ENCODE results near the gene BLOC1S3.

The BLOC1S3 gene

DNA sequence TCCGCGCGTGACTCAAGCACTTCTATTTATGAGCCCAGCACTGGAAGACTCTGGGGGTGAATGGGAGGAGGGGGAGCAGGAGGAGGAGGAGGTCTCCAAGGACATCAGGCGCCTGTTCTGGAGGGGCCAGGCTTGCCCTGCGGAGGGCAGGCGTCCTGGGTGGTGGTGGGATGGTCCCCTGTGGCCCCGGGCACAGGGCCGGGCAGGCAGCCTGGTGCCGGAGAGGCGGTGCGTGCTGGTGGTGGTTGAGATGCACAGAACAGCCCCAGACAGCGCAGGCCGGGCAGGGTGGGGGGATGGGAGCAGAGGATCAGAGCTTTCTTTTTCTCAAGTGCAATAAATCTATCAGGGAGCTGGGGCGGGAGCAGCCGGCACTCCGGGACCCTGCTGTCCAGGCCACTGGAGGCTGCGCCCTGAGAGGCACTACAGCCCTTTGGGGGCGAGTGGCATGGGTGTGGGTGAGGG, 31.8 kb upstream of the BLOC1S3 start:
- DNase-seq: no peak

DNA sequence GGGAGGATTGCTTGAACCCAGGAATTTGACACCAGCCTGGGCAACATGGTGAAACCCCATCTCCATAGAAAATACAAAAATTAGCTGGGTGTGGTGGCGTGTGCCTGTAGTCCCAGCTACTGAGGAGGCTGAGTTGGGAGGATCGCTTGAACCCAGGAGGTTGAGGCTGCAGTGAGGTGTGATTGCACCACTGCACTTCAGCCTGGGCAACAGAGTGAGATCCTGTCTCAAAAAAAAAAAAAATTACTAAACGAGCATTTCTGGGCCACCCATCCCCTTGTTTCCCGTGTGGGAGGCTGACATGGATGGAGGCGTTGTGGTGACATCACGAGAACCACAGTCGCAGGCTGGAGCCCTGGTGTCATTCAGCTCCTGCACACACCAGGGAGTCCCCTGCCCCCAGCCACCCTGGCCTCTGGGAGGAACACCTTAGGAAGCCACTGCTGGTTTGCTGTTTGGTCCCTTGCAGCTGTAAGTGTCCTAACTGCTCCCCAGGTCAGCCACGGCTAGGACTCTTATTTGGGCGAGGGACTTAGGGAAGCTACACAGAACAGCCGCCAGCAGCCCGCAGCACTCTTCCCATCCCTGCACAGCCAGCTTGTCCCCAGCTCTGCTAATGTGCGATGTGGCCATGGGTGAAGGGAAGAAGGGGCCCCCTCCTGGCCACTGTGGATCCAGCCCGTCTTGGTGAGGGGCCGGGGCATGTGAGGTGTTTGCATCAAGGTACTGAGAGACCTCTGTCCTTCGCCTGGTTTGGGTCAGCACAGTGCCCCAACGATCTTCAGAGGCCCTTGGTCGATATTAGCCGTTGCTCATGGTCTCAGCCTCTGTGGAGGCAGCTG, 30.5 kb upstream of the BLOC1S3 start:
- no peak for DNase-seq

DNA sequence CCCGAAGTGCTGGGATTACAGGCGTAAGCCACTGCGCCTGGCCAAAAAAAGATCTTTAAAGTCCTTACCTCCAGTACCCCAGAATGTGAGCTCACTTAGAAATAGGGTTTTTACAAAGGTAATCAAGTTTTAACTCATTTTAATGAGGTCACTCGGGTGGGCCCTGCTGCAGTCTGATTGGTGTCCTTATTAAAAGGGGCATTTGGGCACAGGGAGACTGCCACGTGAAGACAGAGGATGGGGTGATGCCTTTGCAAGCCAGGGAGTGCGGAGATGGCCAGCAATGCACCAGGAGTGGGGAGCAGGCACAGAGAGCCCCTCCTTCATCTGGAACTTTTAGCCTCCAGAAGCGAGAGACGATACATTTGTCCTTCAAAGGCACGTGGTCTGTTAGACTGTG, 29.5 kb upstream of the BLOC1S3 start:
- DNase-seq: no peak

DNA sequence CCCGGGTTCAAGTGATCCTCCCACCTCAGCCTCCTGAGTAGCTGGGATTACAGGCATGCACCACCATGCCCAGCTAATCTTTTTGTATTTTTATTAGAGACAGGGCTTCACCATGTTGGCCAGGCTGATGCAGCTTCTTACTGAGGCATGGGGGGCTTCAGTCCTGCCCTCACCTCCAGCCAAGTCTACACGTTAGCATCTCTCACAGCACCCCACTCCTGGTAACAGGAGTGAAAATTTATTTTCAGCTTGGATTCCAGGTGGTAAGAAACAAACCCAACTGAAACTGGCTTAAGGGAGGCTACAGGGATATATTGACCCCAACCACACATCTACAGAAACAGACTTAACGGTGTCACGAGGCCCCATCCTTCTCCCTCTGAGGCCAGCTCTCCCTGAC, 28.4 kb upstream of the BLOC1S3 start:
- DNase-seq: no peak

DNA sequence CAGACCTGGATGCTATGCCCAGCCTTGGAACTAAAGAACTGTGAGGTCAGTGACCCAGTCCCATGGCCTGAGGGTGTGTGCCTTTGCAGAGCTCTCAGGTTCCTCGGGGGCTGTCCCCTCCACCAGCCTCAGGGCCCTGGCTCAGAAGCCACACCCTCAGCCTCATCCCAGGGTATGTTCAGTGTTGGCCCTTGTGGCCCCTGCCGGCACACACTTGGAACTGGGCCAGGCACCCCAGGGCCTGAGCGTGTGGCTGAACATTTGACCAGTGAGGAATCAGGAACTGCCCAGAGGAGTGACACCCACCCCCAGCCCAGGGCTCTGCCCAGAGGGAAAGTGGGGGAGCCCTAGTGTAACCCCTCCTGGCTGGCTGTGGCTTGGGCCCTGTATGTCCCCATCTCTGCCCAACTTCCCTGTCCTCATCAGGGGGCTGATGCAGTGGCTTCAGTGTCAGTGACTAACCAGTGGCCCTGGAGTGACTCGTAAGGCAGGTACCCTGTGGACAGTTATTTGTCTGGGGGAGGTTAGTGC, 27.8 kb upstream of the BLOC1S3 start:
- DNase-seq: no peak

DNA sequence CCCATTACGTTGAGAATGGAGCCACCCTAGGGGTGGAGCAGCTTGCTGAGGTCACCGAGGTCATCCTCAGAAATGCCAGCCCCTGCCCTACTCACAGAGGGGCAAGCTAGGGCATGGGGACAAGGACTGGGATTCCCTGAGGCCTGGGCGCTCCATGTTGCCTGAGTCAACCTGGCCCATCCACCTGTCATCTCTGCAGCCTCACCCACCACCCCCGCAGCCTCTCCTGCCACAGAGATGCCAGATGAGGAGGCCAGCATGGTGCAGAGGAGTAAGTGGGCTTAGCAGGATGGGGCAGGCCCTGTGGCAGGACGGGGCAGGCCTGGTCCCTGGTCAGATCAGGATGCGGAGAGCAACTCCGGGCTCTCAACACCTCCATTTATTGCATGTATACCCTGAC, 27.3 kb upstream of the BLOC1S3 start:
- no peak for DNase-seq

DNA sequence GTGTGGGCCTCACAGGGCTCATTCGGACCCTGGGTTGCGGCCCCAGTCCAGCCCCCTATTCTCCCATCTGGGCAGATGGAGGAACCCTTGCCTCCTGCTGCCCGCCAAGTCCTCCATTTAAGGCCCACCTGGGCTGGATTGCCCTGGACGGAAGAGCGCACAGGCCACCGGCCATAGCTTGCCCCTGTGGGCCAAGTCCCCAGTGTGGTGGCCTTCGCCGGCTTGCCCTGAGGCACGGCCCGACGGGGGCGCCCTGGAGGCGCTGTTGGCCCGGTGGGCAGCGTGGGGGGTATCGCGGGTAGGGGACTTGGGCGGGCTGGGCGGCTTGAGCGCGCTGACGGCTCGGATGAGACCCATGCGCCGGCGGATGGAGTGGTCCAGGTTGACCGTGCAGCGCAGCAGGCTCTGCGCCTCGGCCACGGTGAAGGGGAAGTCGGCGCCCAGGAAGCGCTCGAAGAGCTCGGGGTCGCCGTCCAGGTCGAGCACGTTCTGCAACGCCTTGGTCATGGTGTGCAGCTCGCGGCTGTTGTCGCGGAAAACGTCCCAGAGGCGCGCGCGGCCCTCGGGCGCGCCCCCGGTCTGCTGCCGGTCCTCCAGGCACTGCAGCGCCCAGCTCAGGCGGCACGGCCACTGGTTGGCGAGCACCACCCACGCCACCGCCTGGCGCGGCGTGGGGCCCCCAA, 26.6 kb upstream of the BLOC1S3 start:
- DNase-seq: no peak

DNA sequence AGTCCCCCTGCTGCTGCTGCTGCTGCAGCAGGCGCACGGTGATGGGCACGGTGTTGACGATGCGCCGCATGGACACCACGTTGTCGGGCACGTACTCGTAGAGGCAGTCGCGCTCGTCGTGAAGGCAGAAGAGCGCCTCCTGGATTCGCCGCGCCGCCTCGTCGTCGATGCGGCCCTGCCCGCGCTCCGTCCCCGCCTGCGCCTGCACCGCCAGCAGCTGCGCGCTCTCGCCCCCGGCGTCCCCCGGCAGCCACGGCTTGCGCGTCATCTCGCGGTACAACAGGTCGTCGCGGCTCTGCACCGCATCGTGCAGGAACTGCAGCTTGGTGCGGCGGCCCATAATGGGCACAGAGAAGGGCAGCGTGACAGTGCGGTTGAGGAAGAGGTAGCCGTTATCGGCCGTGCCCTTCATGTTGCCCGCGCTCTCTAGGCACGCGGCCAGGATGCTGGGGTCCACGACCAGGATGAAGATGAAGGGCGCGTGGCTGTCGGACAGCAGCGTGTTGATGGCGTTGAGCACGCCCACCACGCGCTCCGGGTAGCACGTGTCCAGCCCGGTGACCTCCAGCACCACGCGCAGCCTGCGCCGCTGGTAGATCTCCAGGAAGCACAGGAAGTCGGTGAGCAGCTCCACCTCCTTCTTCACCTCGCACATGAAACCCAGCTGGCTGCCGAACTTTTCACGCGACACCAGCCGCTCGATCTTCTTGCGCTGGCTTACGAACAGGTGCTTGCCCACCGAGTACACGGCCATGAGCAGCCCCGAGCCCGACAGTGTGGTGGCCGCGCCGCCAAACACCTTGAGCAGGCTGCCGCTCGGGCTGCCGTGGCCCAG, 25.9 kb upstream of the BLOC1S3 start:
- DNase-seq: peak; percentile 67

DNA sequence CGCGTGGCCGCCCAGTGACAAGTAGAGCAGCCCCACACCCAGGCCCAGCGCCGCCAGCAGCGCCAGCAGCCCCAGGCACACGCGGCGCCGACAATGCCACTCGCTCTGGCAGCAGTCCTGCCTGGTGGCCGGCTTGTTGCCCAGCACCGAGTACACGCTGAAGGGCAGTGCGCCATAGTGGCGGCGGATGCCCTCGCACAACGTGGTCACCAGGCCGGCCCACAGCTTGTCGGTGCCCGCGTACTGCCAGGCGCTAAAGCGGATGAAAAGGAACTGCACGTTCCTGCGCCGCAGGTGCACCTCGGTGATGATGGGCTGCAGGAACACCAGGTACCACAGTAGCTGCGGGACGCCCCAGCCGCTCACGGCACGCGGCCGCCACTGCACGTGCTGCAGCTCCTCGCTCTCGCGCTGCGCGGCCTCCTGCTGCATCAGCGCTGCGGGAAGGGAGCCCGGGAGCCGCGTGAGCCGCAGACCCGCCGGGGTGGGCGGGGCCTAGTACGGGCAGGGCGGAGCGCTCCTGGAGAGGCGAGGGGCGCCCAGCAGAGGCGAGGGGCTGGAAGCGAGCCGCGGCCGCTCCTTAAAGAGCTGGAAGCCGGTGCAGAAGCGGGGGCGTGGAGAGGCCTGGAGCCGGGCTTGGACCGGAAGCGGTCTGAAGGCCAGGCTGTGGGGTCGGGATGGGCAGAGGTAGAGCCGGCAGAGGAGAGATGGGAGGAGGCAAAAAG, 25.1 kb upstream of the BLOC1S3 start:
- DNase-seq: peak; percentile 62

DNA sequence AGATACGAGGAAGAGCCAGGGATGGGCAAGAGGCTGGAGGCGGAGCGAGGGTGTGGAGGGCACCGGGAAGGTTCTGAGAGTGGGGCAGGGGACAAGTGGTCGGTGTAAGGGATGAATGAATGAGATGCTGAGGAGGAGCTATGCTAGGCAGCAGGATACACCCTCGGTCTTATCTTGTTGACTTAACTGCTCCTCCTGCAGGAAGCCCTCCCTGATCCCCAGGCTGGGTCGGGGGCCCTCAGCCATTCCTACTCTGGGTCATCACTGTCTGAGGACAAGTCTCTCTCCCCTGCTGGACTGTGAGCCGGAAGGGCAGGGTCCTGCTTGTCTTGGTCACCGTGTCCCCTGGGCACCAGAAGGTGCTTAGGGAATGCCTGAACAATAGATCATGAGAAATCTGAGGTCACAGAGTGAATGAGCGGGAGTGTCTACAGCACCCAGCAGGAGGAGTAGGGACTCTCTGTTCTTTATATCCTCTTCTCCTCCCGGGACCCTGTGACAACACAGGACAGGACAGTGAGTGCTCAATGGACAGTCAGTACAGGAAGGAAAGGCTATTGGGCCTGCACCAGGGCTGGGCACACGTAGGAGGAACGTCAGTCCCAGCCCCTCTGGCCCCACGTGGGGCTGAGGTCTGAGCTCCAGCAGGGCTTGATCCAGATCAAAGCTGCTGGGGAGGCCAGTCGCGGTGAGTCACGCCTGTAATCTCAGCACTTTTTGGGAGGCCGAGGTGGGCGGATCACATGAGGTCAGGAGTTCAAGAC, 24.3 kb upstream of the BLOC1S3 start:
- no peak for DNase-seq

DNA sequence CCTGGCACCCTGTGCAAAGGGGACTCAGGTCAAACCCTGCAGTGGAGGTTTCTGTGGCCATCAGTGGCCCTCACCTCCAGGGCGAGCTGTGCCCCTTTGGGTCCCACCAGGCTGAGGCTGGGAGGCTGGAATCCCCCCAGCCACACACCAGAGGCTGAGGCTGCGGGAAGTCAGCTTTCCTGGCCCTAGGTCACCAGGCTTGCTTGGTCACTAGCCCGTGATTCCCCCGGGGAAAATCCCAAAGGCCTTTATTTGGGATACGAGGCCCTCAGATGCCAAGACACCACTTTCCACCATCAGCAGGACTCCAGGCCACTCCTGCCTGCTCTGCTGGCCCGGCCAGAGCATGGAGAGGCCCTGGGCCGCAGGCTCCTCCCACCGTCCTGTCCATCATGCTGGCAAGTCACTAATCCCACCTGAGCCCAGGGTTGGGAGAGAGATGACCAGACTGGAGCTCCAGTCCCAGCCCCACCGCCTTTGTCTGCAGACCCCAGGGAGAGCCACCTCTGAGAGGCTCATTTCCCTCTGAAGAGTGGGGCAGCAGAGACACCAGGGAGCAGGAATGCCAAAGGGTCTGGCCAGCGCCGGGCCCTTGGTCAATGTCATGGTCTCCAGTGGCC, 22.5 kb upstream of the BLOC1S3 start:
- no peak for DNase-seq

DNA sequence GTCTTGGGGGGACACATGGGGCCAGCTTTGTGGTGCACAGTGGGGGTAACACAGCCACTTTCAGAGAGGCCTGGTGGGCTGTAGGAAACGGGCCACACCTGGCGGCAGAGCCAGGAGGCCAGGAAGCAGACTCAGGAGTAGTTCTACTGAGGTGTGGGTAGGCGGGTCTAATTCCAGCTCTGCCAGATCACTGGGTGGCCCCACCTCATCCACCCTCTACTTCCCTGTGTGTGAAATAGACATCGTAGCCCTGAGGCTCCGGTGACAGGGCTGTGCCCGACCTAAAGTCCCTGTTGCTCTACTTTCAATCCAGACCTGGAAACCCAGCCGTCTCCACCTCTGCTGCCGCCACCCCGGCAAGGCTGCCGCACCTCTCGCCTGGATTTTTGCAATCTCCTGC, 21.8 kb upstream of the BLOC1S3 start:
- DNase-seq: no peak

DNA sequence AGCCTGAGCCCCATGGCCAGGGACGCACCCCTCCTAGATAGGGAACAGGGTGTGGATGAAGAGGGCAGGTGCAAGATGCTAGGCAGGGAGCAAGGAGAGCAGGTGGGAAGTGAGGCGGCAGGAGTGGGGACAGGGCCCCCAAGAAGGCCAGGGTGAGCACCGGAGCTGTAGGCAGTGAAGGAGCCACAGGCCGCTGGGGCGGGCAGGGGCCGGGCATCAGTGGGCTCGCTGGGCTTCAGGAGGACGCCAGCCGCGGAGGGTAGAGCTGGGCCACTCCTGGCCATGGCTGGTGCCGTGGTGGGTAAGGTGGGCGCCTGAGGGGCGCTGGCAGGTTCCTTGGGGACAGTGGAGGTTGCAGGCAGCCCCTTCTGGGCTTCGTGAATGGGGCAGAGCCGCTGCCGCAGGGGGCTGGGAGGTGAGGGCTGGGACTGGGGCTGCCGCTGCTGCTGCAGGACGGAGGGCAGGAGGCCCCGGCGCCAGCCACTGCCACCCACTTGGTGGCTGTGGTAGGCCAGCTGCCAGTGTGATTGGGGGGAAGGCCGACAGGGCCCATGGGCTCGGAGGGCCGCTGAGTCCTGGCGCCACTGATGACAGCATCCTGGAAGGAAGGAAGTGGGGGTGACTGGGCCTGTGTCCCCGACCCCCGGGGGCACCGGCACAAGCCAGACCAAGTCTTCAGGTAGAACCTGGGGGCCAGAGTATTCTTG, 19.9 kb upstream of the BLOC1S3 start:
- DNase-seq: no peak

DNA sequence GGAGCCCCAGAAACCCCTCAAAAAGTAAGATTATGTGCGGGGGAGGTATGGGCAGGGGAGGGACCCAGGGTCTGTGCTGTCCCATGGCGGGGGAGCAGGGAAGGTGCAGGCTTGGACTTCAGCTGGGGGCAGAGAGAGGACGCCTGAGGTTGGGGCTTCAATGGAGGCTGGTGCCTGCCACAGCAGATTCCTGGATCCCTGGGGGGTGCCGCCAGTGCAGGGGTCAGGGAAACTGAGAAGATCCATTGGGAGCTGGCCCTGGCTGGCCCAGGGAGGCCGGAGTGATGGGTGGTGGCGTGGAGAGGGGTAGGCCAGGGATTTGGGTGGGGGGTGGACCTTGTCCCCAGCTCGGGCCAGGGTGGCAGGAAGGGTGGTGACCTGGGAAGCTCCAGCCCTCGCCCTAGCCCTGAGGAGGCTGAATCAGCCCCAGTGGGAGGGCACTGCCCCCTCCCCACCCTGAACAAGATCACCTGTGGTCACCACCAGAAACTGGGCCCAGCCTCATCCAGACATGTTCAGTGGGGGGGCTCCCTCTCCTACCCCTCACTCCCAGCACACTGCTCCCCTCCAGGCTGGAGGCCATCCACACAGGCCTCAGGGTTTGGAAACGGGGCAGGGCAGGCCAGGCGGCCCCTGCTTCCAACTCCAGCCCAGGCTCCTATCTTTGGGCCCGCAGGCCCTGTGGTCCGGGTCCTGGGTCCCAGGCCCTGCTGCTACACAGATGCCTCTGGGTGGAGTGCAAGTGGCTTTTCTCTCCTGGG, 19.2 kb upstream of the BLOC1S3 start:
- DNase-seq: no peak

DNA sequence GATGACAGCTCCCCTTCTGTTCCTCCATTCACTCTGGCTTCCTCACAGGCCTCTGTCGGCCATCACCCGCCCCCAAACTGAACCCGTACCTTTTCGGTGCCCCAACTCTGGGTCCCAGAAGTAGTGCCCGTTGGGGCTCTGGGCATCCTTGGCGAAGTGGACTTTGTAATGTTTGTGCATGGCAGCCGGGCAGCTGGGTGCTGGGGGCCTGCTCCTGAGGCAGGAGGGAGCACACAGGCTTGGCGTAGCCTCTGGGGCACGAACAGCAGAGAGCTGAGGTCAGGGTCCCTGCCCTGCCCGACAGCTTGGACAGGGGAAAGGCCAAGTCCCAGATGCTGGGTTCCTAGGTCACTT, 18.6 kb upstream of the BLOC1S3 start:
- DNase-seq: no peak

DNA sequence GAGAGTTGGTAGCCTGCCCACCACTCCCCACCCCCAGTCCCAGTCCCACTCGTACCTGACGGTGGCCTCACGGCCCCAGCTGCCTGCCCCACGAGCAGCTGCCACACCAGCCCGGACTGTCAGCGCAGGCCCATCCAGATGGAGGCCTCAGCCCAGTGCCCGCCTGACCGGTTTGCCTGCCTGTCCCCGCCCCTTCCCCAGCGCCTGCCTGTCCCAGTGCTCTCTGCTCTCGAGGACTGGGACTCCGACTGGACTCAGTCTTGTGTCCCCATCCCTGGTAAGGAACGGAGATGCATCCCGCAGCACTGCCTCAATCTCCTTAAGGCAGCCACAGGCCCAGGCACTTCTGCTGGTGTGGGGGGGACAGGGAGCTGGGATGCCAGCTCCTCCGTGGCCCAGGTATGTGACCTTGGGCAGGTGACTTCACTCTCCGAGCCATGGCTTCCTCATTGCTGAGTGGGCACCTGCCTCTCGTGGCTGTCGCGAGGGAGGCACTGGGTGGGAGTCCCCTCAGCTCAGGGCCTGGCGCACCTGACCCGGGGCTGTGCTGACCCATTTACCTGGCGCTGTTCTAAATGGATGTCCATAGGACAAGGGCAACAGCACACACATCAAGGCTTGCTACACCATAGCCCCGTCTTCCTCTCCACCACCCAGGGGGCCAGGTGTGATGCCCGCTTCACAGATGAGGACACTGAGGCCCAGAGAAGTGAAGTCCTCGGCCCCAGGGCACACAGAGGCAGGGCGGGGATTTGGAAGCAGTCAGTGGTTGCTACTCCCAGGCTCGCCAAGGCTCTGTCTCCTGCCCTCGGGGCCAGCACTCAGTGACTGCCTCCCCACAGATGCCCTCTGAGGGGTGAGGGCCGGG, 17.5 kb upstream of the BLOC1S3 start, which contains the start of gene NKPD1:
Gene NKPD1 (minus strand): TSS at position 113 of the 868 bp plus-strand sequence. CDS start 832 bp downstream, outside the sequence.
- no peak for DNase-seq

DNA sequence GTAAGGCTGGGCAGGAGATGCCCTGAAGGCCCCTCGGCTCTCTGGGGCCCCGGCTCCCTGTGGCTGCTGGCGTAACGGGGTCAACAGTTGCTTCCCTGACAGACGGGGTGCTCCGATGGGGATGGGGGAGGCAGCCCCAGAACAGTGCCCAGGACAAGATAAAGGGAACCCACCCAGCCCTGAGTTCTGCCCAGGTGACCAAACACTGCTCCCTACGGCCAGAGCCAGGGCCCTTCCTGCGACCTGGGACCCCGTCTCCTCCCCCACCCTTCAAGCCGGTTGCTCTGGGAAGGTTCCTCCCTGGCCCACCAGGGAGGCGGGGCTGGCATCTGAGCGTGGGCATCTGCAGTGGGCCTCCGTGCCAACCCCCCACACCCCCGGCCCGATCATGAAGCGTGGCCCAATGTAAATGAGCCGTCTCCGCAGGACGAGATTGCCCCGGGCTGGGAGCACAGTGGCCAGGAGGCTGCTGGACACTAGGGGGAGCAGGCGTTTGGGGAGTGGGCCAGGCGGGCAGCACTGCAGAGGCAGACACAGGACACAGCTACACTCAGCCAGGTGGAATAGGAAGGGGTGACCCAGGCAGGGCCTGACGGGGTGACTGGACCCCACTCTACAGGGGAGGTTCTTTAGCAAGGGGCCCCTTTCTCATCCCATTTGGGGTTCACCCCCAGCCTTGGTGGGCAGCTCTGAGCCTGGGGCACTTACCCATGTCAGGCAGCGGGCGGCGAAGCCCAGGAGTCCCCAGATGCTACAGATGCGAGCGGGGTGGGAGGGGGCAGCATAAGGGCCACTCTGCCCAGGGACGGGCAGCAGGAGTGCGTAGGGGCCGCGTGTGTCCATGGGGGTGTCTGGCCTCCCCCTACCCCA, 16.6 kb upstream of the BLOC1S3 start:
- peak; percentile 17 for DNase-seq

Data from CD4-positive, alpha-beta T cell treated with Interleukin-6 for 4 hours (primary cell).